ENCODE data around the gene CSAD. TPM values are rescaled to one million over a fixed set of nuclear protein-coding genes. Genes with fewer than 3 reads are reported as not detected.

The CSAD gene
- total RNA-seq (ENCODE audit: low replicate concordance) = 4.4 and 11.5 TPM in 2 replicates

GRCh38 chr12:53180220-53180930 lies at the start of gene CSAD, which contains the start of gene ZNF740:
TSS of gene CSAD (minus strand) at chr12:53180925. CDS start at chr12:53173470, 7,455 bp downstream.
TSS of gene ZNF740 (plus strand) at chr12:53180722. CDS start at chr12:53181984, 1,262 bp downstream.

DNA sequence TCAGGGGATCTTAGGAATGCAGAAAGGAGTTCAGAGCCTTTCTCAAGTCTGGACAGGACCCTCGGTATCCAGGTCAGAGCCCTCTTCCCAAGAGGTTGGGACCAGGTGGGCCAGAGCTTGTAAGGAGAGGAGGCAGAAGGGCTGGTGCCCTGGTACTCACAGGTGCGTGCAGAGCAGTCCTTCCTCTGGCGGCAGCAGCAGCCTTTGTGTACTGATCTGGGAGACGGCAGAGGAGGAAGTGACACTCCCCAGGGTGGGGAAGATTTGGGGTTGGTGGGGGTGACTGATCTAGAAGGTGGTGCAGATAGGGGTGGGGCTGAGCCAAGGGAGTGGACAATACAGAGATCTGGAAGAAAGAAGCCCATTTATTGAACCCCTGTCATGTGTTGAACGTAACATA lies 26.3 kb upstream of the CSAD start, which contains the start of gene ITGB7:
Gene ITGB7, minus strand, starts transcription at position 210 of the 400 bp plus-strand sequence. CDS start 6,808 bp downstream, outside the sequence.

Other genes with a start within 250 kb of the CSAD start
- 6.7 and 426 TPM in 2 replicates for gene KRT18, start 231.8 kb downstream of the CSAD start, total RNA-seq (ENCODE audit: low replicate concordance)
- gene EIF4B, start 174.5 kb downstream of the CSAD start, total RNA-seq (ENCODE audit: low replicate concordance) = 1,379 and 2,365 TPM in 2 replicates
- gene TNS2, start 130.9 kb downstream of the CSAD start, total RNA-seq (ENCODE audit: low replicate concordance) = 19.6 and 37.2 TPM in 2 replicates
- 21.0 and 35.6 TPM in 2 replicates for gene SPRYD3, start 101.5 kb downstream of the CSAD start, total RNA-seq (ENCODE audit: low replicate concordance)
- 364 and 722 TPM in 2 replicates for gene IGFBP6, start 83.3 kb downstream of the CSAD start, total RNA-seq (ENCODE audit: low replicate concordance)
- gene SOAT2, start 77.4 kb downstream of the CSAD start, total RNA-seq (ENCODE audit: low replicate concordance) = not detected in 2 replicates
- 11.2 and 11.3 TPM in 2 replicates for gene ZNF740, start 203 bp downstream of the CSAD start, total RNA-seq (ENCODE audit: low replicate concordance)
- 0.15 and 0.47 TPM in 2 replicates for gene ITGB7, start 26.3 kb upstream of the CSAD start, total RNA-seq (ENCODE audit: low replicate concordance)
- 17.7 and 22.6 TPM in 2 replicates for gene RARG, start 51.3 kb upstream of the CSAD start, total RNA-seq (ENCODE audit: low replicate concordance)
- 0.70 and 1.2 TPM in 2 replicates for gene ESPL1, start 87.4 kb upstream of the CSAD start, total RNA-seq (ENCODE audit: low replicate concordance)
- gene PFDN5, start 114.6 kb upstream of the CSAD start, total RNA-seq (ENCODE audit: low replicate concordance) = 692 and 1,810 TPM in 2 replicates
- gene MYG1, start 118.8 kb upstream of the CSAD start, total RNA-seq (ENCODE audit: low replicate concordance) = 45.7 and 49.9 TPM in 2 replicates
- gene AAAS, start 140.7 kb upstream of the CSAD start, total RNA-seq (ENCODE audit: low replicate concordance) = 31.4 and 34.7 TPM in 2 replicates
- not detected in 2 replicates for gene SP7, start 155.4 kb upstream of the CSAD start, total RNA-seq (ENCODE audit: low replicate concordance)
- gene SP1, start 199.3 kb upstream of the CSAD start, total RNA-seq (ENCODE audit: low replicate concordance) = 20.6 and 22.9 TPM in 2 replicates
- not detected in 2 replicates for gene AMHR2, start 242.9 kb upstream of the CSAD start, total RNA-seq (ENCODE audit: low replicate concordance)